Ovary (tissue), 3 donors: Measurements from ENCODE around the gene TBX19.

Source experiments
- EP300 ChIP-seq: sonication (generic); formaldehyde crosslinking; IDR thresholded peaks from one replicate; pipeline ENCODE4 v1.6.1; 2017; ENCODE audit warnings: antibody characterized with exemption
- POLR2A ChIP-seq: fragments of 450-650 bp; IDR thresholded peaks from one replicate; pipeline ENCODE4 v1.6.1; 2017; ENCODE audit warnings: antibody characterized with exemption, mild to moderate bottlenecking, moderate library complexity
- TF ChIP-seq, protein P1 (sequence below), 3 donors: fragments of 450-650 bp in 2 of 3; fragments of 200-600 bp in 1 of 3; IDR thresholded peaks; one replicate each; pipeline versions ENCODE4 v1.5.1 to v1.8.0; 2016 to 2022; ENCODE audit warnings: antibody characterized with exemption in 3 of 3, mild to moderate bottlenecking in 1 of 3
- donor health status: DM: no; HTN: no; CAD: no.

GRCh38 chr1:168317309-168317708 lies 36.6 kb downstream of the TBX19 start:
- TF ChIP-seq EP300 = no peak
- TF ChIP-seq, protein P1, sequence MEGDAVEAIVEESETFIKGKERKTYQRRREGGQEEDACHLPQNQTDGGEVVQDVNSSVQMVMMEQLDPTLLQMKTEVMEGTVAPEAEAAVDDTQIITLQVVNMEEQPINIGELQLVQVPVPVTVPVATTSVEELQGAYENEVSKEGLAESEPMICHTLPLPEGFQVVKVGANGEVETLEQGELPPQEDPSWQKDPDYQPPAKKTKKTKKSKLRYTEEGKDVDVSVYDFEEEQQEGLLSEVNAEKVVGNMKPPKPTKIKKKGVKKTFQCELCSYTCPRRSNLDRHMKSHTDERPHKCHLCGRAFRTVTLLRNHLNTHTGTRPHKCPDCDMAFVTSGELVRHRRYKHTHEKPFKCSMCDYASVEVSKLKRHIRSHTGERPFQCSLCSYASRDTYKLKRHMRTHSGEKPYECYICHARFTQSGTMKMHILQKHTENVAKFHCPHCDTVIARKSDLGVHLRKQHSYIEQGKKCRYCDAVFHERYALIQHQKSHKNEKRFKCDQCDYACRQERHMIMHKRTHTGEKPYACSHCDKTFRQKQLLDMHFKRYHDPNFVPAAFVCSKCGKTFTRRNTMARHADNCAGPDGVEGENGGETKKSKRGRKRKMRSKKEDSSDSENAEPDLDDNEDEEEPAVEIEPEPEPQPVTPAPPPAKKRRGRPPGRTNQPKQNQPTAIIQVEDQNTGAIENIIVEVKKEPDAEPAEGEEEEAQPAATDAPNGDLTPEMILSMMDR (IDR thresholded peaks at IDR 0.05) = no peak
- no peak for TF ChIP-seq POLR2A
